ENCODE results near the gene GPSM3.
"Not testable (repeated sequence)": the region's sequence is repeated elsewhere in the genome, so short reads cannot be mapped to it uniquely, and the experiment has no call there.

GPSM3 gene

DNA sequence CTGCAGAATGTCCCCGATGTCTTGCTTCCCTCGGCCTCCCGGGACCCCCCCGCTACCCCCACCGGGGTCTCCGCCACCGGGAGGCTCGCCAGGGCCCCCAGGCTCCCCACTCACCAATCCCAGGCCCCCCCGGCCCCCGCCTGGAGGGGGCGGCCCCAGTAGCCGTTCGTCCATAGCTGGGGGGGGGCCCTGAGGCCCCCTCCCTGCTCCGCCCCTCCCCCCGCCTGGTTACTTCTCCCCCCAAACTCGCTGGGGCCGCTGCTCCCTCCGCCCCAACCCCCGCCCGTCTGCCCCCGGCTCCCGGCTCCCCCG lies 2.7 kb downstream of the GPSM3 start:
- H3K79me2 ChIP-seq (ENCODE audit: insufficient read depth, low read length), result peaks cover 30% of the 10 kb centered on the region

DNA sequence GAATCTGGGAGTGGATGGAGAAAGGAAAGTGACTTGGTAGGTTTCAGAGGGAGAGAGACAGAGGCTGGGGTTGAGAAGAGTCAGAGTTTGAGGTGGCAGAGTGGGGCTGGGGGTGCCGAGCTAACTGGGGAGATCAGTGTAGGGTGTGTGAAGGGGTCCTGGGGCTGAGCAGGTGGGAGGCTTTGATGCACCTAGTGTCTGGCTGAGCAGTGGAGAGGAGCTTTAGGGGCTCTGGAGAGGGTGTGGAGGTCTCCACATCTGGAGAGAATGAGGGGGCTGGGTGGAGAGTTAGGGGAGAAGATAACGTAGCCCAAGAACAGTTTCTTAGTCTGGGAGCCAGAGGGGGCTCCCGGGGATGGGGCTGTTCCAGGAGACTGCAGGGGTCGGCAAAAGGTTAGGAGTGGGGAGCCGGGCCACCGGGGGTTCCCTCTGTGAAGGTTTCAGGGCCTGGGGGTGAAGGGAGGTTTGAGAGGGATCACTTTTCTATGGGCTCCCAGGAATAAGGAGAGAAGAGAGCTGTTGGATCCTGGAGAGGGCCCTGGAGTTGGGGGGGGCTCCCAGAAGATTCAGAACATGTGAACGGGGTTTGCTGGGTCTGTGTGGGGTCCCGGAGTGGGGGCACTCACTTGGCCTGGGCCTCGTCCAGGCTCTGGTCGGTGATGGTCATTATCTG lies 3.2 kb downstream of the GPSM3 start:
- Histone ChIP-seq H3F3A (ENCODE audit: insufficient read depth) (peaks cover 25% of the 10 kb centered on the region), H3K9me3 (ENCODE audit: insufficient read depth, low read length) (no peaks in the 10 kb centered on the region), H3K9ac (ENCODE audit: low read length) (peak overlapping the region; percentile 91), H3K9me2 (replicated peaks; ENCODE audit: insufficient read depth, low read length) (no peaks in the 10 kb centered on the region), H3K27ac (ENCODE audit: low read depth, low read length) (peak overlapping the region; percentile 87), H4K20me1 (ENCODE audit: low read depth, low read length) (no peaks in the 10 kb centered on the region), H3K79me2 (ENCODE audit: insufficient read depth, low read length) (peaks cover 30% of the 10 kb centered on the region), H3K4me3 (ENCODE audit: insufficient read depth, low read length, poor library complexity, severe bottlenecking) (peak overlapping the region; percentile 59), H3K4me2 (ENCODE audit: low read depth, low read length, poor library complexity, severe bottlenecking) (peak overlapping the region; percentile 95), H3K27me3 (ENCODE audit: low read length) (no peaks in the 10 kb centered on the region), H3K36me3 (ENCODE audit: low read length) (no peaks in the 10 kb centered on the region), H2AFZ (ENCODE audit: low read depth, low read length, severe bottlenecking) (no peak overlapping the region)
- TF ChIP-seq EZH2phosphoT487 (conservative IDR thresholded peaks at IDR 0.05; ENCODE audit: low read length), result no peak
- TF ChIP-seq, protein P1, sequence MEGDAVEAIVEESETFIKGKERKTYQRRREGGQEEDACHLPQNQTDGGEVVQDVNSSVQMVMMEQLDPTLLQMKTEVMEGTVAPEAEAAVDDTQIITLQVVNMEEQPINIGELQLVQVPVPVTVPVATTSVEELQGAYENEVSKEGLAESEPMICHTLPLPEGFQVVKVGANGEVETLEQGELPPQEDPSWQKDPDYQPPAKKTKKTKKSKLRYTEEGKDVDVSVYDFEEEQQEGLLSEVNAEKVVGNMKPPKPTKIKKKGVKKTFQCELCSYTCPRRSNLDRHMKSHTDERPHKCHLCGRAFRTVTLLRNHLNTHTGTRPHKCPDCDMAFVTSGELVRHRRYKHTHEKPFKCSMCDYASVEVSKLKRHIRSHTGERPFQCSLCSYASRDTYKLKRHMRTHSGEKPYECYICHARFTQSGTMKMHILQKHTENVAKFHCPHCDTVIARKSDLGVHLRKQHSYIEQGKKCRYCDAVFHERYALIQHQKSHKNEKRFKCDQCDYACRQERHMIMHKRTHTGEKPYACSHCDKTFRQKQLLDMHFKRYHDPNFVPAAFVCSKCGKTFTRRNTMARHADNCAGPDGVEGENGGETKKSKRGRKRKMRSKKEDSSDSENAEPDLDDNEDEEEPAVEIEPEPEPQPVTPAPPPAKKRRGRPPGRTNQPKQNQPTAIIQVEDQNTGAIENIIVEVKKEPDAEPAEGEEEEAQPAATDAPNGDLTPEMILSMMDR (IDR thresholded peaks at IDR 0.05; ENCODE audit: insufficient read depth, low read length, poor library complexity, severe bottlenecking), result no peak

More for the DNA sequence above, 2.7 kb downstream of the GPSM3 start:
- Histone ChIP-seq H3K4me3 (ENCODE audit: insufficient read depth, low read length, poor library complexity, severe bottlenecking) (peak overlapping the region; percentile 59), H3K36me3 (ENCODE audit: low read length) (no peaks in the 10 kb centered on the region), H3K9ac (ENCODE audit: low read length) (peak overlapping the region; percentile 91), H3F3A (ENCODE audit: insufficient read depth) (peaks cover 29% of the 10 kb centered on the region), H3K4me2 (ENCODE audit: low read depth, low read length, poor library complexity, severe bottlenecking) (peak overlapping the region; percentile 95), H3K27me3 (ENCODE audit: low read length) (no peaks in the 10 kb centered on the region), H3K27ac (ENCODE audit: low read depth, low read length) (peak overlapping the region; percentile 87), H4K20me1 (ENCODE audit: low read depth, low read length) (no peaks in the 10 kb centered on the region), H3K9me3 (ENCODE audit: insufficient read depth, low read length) (no peaks in the 10 kb centered on the region), H2AFZ (ENCODE audit: low read depth, low read length, severe bottlenecking) (no peak overlapping the region), H3K9me2 (replicated peaks; ENCODE audit: insufficient read depth, low read length) (no peaks in the 10 kb centered on the region)
- TF ChIP-seq, protein P1 (IDR thresholded peaks at IDR 0.05; ENCODE audit: insufficient read depth, low read length, poor library complexity, severe bottlenecking), result no peak
- TF ChIP-seq EZH2phosphoT487 (conservative IDR thresholded peaks at IDR 0.05; ENCODE audit: low read length), result no peak

DNA sequence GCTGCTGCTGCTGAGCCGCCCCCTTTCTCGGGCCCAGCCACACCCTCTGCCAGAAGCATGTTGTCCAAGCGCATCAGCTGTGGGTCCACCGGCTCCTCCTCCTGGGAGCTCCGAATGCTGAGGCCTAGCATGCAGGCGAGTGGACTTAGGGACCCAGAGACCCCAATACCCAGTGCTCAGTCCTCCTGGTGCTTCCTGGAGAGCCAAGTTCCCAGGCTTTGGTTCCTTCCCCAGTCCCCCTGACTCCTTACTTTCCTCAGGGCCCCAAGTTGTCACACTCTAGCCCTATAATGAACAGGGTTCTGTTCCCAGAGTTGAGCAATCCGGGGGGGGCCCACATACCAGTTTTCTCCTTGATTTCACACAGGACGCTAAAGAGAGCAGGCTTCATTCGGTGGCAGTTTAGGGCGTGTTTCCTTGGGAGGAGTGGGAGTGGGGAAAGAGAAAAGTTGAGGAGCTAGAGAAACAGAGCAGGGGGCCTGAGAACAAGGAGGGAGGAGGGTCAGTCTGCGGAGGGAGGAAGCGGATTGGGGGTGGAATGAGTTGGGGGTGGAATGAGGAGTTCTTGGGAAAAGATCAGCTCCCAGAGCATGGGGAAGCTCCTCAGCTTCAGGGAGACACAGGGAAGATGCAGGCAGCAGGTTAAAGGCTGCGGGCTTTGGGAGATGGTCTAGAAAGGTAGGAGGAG lies 3.9 kb downstream of the GPSM3 start:
- H3K27ac ChIP-seq (ENCODE audit: low read depth, low read length), result peak overlapping the region; percentile 87

DNA sequence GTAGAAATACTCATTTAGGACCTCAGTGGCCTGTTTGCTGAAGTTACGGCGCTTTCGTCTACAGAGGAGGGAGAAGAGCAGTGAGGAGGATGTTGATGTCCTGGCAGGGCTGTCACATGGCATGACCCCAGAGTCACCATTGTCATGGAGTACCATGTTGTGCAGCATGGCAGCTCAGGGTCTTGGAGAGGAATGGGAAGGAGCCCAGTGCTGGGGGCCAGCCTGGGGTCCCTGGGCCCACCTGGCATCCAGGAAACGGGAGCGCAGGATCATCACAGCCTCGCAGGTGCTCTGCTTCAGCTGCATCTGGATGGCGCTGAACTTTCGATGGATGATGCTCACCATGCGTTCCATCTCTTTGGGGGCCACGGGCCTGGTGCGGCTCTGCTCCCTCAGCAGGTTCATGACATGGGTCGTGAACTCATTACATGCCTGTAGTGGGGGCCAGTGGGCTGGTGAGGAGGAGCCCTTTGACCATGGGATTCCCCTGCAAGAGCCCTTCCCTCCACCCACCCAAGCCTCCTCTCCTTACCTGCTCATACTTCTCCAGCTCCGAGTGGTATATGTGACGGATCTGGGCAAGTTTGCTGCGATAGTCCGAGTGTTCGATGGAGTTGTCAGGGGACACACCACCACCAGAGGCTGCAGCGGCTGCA lies 4.6 kb downstream of the GPSM3 start:
- Histone ChIP-seq H3F3A (ENCODE audit: insufficient read depth) (peaks cover 12% of the 10 kb centered on the region), H3K79me2 (ENCODE audit: insufficient read depth, low read length) (peaks cover 30% of the 10 kb centered on the region)
- H3K9ac ChIP-seq (ENCODE audit: low read length); H2AFZ ChIP-seq (ENCODE audit: low read depth, low read length, severe bottlenecking); H4K20me1 ChIP-seq (ENCODE audit: low read depth, low read length); H3K9me3 ChIP-seq (ENCODE audit: insufficient read depth, low read length); H3K4me3 ChIP-seq (ENCODE audit: insufficient read depth, low read length, poor library complexity, severe bottlenecking); H3K4me2 ChIP-seq (ENCODE audit: low read depth, low read length, poor library complexity, severe bottlenecking); H3K27me3 ChIP-seq (ENCODE audit: low read length); H3K36me3 ChIP-seq (ENCODE audit: low read length); H3K27ac ChIP-seq (ENCODE audit: low read depth, low read length); H3K9me2 ChIP-seq (replicated peaks; ENCODE audit: insufficient read depth, low read length): not testable (repeated sequence)

More for the DNA sequence above, 3.9 kb downstream of the GPSM3 start:
- H3K4me3 ChIP-seq (ENCODE audit: insufficient read depth, low read length, poor library complexity, severe bottlenecking), result peak overlapping the region; percentile 59
- H3K9me3 ChIP-seq (ENCODE audit: insufficient read depth, low read length), result no peaks in the 10 kb centered on the region
- no peaks in the 10 kb centered on the region for H4K20me1 ChIP-seq (ENCODE audit: low read depth, low read length)
- no peaks in the 10 kb centered on the region for H3K36me3 ChIP-seq (ENCODE audit: low read length)
- H3K9ac ChIP-seq (ENCODE audit: low read length), result peak overlapping the region; percentile 91
- H2AFZ ChIP-seq (ENCODE audit: low read depth, low read length, severe bottlenecking), result no peak overlapping the region
- no peak for TF ChIP-seq EZH2phosphoT487 (conservative IDR thresholded peaks at IDR 0.05; ENCODE audit: low read length)
- TF ChIP-seq, protein P1 (IDR thresholded peaks at IDR 0.05; ENCODE audit: insufficient read depth, low read length, poor library complexity, severe bottlenecking), result no peak
- H3K79me2 ChIP-seq (ENCODE audit: insufficient read depth, low read length), result peaks cover 30% of the 10 kb centered on the region
- H3F3A ChIP-seq (ENCODE audit: insufficient read depth), result peaks cover 18% of the 10 kb centered on the region
- H3K4me2 ChIP-seq (ENCODE audit: low read depth, low read length, poor library complexity, severe bottlenecking), result peak overlapping the region; percentile 95
- H3K27me3 ChIP-seq (ENCODE audit: low read length), result no peaks in the 10 kb centered on the region
- no peaks in the 10 kb centered on the region for H3K9me2 ChIP-seq (replicated peaks; ENCODE audit: insufficient read depth, low read length)
